HG02981 (cell line): ENCODE results near the gene GRM1.
"Not testable (repeated sequence)": the region's sequence is repeated elsewhere in the genome, so short reads cannot be mapped to it uniquely, and the experiment has no call there.

Source experiments
- ATAC-seq: cut with Tn5 transposase; IDR thresholded peaks from one replicate; pipeline ENCODE4 v1.9.1; 2021; ENCODE audit warnings: mild to moderate bottlenecking, moderate library complexity; ENCODE audit not compliant: unreplicated experiment

GRM1 gene

GRCh38 chr6:146267447-146267846, 238.6 kb downstream of the GRM1 start:
- no peak for ATAC-seq

DNA sequence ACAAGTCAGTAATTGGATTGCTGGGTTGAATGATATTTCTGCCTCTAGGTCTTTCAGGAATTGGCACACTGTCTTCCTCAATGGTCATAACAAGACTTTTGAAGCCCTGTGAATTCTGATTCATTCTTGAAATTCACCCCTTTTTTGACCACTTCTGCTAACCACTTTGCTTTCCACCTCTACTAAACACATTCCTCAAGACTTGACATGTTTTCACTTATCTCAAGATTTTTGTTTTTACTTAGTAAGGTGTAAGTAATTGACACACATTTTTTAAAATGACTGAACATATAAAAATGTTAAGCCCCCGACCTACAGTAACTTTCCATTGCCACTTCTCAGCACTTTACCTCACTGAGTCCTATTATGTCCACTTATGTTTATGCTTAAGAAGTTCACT, 239.1 kb downstream of the GRM1 start:
- no peak for ATAC-seq

DNA sequence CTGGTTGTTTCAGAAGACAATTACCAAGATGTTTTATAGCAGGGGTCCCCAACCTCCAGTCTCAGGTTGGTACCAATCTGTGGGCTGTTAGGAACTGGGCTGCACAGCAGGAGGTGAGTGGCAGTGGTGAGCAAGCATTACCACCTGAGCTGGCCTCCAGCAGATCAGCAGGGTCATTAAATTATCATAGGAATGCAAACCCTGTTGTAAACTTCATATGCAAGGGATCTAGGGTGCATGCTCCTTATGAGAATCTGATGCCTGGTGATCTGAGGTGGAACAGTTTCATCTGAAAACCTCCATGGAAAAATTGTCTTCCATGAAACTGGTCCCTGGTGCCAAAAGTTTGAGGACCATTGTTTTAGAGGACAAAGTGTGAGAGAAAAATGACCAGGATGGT, 240.6 kb downstream of the GRM1 start:
- no peak for ATAC-seq

DNA sequence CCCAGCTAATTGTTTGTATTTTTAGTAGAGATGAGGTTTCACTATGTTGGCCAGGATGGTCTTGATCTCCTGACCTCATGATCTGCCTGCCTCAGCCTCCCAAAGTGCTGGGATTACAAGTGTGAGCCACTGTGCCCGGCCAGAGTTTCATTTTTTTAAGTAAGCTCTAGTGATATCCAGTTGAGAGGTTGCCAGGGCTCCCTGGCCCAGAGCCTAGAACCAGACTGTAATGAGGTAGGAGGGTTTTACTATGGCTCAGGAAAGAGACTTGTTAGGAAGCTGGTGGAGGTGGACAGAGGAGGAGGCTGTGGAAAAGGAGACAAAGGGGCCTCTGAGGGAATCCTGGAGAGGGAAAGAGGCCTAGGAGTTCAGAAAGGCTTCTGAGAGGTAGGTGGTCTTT, 242.3 kb downstream of the GRM1 start:
- ATAC-seq = not testable (repeated sequence)

DNA sequence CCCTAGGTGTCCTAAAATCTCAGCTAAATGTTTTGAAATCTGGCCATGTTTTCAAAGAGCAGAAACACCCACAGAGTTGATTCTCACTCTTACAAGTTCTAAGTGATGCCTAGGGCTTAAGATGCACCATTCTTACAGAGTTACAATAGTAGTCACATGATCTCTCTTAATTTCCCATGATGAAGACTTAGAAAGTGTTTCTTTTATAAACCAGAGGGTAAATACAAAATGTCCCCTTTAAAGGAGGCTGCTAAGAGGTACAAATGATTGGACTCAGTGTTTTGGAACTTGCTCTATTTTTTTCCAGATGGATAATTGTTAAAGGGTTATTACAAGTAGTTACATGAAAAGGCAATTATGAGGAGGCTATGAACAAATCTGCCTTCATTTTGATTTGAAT, 244.6 kb downstream of the GRM1 start:
- ATAC-seq = no peak

- no peak for ATAC-seq
These were observed 248.3 kb downstream of the GRM1 start for GRCh38 chr6:146277142-146277541.

DNA sequence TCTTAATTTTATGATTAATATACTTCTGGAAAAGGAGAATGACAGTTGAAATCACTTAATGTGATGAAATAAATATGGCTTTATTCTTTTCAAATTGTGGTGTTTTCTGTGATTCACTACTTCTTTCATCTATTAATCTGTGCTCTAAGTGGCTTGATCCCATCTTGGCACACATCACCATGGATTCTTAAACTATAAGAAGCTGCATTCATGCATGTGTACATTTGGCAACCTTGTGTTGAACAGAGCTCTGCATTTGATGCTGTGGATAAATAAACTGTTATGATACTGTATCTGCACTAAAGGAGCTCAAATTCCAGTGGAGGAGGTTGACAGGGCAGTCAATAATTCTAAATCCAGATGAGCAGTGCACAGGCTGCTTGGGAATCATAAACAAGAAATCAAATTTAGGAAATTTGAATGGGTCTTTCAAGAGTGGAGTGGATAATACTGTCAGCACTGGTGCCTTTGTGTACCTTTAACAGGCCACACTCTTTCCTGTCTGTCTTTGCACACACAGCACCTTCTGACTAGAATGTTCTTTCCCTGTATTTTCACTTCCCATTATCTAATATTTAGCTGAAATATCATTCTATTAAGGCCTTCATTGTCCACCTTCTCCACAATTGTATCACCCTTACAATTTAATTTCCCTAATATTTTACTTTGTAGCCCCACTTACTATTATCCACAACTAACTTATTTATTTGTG, 252.9 kb downstream of the GRM1 start:
- no peak for ATAC-seq

GRCh38 chr6:146282837-146283236, 254.0 kb downstream of the GRM1 start:
- no peak for ATAC-seq

- no peak for ATAC-seq
These were observed 255.4 kb downstream of the GRM1 start for GRCh38 chr6:146284311-146284710.

- ATAC-seq = no peak
These were observed 258.1 kb downstream of the GRM1 start for GRCh38 chr6:146286961-146287360.

GRCh38 chr6:146287691-146288369, 259.0 kb downstream of the GRM1 start:
- ATAC-seq = no peak

GRCh38 chr6:146289816-146290588, 261.1 kb downstream of the GRM1 start:
- no peak for ATAC-seq

GRCh38 chr6:146290589-146290901, 261.7 kb downstream of the GRM1 start:
- ATAC-seq = no peak

GRCh38 chr6:146292506-146292905, 263.6 kb downstream of the GRM1 start:
- ATAC-seq = no peak

- ATAC-seq = no peak
These were observed 266.8 kb downstream of the GRM1 start for GRCh38 chr6:146295695-146296094.

- no peak for ATAC-seq
These were observed 269.0 kb downstream of the GRM1 start for GRCh38 chr6:146297815-146298214.

GRCh38 chr6:146300521-146300920, 271.7 kb downstream of the GRM1 start:
- no peak for ATAC-seq

DNA sequence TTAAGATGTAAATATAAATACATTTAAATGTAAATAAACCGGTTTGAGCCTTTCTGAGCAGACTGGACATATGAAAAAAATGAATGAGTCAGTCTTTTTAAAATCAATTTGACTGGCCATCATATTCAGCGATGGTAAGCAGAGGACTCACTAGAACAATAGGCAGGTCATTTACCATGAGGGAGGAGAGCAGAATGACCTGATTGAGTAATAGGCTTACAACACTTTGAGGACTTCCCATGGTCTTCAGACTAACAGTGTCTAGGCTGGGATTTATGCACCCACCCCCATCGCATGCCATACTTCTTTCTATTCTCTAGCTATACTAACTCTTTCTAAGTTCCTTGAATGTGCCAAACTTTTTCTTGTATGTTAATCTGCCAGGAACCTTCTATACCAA, 272.9 kb downstream of the GRM1 start:
- ATAC-seq = no peak

- ATAC-seq = no peak
These were observed 274.1 kb downstream of the GRM1 start for GRCh38 chr6:146302994-146303393.

GRCh38 chr6:146304181-146304580, 275.3 kb downstream of the GRM1 start:
- ATAC-seq = no peak

DNA sequence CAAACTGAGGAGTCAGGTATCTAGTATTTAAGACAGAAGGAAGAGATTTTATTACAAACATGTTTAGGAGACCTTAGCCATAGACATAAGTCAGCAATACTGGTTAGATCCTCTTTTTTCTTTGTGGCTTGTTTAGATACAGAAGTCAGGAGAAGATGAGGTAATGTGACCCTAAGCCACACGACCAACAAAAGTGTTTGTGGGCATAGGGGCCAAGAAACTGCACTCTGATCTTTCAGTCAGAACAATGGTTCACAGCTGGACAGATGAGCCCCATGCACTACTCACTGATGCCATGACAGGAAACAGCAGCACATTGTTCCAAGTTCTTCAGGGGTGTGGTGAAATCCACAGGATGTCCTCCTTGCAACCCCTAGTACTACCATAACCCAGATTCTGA, 276.2 kb downstream of the GRM1 start:
- ATAC-seq = no peak

GRCh38 chr6:146305951-146306350, 277.1 kb downstream of the GRM1 start:
- no peak for ATAC-seq
